ENCODE results near the gene ZPLD1.

The ZPLD1 gene

GRCh38 chr3:102471001-102471400 is 36.2 kb downstream of the ZPLD1 start:
- DNase-seq: no peak

GRCh38 chr3:102471491-102471890 is 36.7 kb downstream of the ZPLD1 start:
- DNase-seq: no peak

- DNase-seq: no peak
Observed at GRCh38 chr3:102473648-102474047, 38.8 kb downstream of the ZPLD1 start.

DNA sequence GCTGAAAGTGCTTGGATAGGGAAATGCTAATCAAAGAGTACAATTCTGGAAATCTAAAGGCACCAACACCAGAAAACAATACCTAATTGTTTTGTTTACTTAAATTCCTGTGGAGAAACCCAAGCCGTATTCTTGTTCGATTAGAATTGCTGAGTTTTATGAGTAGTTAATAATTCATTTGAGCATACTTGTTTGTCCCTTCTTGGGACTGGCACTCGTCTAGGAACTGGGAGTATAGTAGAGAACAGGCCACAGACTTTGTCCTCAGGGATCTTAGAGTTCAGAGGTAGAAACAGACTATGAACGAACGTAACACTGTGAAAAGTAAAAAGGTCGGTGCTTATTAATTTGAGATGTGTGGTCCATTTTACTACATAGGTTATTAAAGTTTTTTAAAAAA is 39.4 kb downstream of the ZPLD1 start:
- no peak for DNase-seq

DNA sequence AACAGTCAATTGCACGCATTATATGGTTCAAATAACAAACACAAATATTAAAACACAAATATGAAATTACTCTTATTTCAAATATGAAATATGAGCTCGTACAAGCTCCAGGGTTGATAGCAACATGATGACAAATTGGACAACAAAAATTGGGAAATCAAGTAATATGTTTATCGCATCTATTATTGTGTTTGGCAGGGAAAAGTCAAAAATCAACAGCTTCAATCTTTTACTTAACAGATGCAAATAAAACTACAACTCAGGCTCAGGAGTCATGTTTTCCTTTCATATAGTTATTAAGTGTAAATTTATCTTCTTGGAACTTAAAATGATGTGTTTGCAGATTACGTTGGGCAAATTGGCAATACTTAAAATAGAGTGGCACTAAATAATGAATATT is 41.4 kb downstream of the ZPLD1 start:
- no peak for DNase-seq

DNA sequence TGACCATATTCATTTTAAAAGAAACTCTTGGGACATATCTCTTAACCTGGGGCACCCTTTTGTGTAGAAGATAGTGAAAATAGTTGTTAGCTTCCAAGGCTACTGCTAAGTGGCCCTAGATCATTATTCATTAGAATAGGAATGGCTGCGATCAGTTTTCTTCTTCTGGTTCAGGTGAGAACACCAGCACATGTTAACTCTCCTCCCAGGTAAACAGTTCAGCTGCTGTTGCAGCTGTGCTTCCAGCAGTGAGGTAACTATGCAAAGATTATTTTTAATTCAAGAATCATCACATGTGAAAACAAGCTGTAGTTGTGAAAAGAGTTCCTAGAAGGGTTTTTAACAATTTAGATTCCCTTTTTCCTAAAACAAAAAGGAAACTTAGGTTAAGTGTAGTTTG is 43.3 kb downstream of the ZPLD1 start:
- no peak for DNase-seq

DNA sequence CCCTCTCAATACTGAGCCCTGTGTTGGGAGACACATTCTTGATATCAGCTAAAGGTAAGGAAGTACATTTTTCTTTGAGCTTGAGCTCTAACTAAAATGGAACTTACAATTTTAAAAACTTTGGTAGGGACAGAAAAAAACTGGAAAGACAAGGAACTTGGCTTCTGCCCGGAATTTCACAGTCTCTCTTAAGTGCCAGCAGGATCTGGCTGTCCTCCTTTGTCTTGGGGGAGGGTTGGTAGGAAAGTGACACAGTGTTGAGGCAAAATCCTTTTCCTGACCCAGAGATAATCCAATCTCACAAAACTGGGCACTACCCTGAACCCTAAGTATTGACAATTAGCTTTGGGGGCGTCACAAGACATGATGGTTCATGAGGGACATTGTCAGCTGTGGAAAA is 45.3 kb downstream of the ZPLD1 start:
- no peak for DNase-seq

DNA sequence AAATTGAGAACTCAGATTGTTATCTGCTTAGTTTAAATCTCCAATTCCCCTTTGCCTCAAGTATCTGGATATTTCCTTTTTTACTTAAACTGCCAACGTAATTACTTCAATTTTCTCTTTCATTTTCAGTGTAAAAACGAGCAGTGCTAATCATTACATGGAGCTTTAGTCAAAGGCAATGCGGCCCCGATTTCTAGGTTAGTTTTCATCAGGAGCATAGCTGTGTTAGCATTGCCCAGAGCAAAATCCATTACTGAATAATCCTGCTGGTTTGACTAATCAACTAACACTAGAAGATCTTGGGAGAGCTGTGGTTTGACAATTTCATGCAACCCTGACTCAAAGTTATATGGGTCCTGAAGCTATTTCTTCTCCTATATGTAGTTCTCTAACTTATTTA is 46.2 kb downstream of the ZPLD1 start:
- no peak for DNase-seq

GRCh38 chr3:102483556-102483955 is 48.7 kb downstream of the ZPLD1 start:
- DNase-seq: no peak

DNA sequence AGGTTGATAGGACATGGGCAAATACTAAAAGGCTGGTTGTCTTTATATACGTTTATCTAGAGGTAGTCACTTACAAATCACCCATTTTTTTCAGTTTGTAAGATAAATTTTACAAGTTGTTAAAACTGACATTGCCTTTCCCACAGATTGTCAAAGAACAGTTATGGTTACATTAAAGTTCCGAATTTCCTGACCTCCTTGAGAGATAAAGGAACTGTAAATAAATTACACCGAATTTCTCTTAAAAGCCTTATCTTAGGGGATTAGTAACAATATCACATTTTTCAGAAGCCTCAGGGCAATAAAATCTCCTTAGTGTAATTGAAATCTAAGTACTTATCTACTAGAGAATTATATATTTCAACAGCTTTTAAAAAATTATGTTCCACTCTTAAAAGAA is 49.5 kb downstream of the ZPLD1 start:
- DNase-seq: no peak

- DNase-seq: no peak
Observed at GRCh38 chr3:102485701-102486100, 50.9 kb downstream of the ZPLD1 start.

- no peak for DNase-seq
Observed at GRCh38 chr3:102488331-102488730, 53.5 kb downstream of the ZPLD1 start.

DNA sequence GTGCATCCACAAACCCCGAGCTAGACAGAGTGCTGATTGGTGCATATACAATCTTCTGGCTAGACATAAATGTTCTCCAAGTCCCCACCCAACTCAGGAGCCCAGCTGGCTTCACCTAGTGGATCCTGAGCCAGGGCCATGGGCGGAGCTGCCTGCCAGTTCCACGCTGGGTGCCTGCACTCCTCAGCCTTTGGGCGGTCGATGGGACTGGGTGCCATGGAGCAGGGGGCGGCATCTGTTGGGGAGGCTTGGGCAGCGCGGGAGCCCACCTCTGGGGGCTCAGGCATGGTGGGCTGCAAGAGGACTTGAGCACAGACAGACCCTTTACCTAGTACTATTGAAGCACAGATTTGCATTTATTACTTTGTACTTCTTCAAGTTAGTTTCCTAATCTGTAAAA is 57.5 kb downstream of the ZPLD1 start:
- DNase-seq: no peak

- DNase-seq: no peak
Observed at GRCh38 chr3:102497571-102497970, 62.8 kb downstream of the ZPLD1 start.

GRCh38 chr3:102505542-102505941 is 70.7 kb downstream of the ZPLD1 start:
- DNase-seq: no peak

GRCh38 chr3:102510663-102511062 is 75.8 kb downstream of the ZPLD1 start:
- DNase-seq: no peak

- no peak for DNase-seq
Observed at GRCh38 chr3:102511168-102511567, 76.4 kb downstream of the ZPLD1 start.

DNA sequence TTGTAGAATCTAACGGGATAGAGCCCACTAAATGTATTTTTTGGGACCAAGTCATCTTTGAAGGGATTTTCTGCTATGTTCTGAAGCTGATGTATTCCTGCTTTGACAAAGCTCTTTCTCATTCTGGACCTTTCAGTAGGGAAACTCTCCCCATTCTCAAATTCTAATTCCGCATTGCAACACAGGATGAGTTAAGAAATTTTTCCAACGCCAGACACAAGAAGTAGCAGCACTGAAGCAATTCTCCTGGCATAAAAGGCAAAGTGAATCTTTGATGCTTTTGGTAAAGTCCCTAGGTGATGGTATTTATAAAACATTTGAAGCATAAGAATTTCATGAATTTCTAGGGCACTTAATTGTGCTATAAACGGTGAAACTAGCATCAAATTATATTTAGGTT is 76.8 kb downstream of the ZPLD1 start:
- DNase-seq: no peak

DNA sequence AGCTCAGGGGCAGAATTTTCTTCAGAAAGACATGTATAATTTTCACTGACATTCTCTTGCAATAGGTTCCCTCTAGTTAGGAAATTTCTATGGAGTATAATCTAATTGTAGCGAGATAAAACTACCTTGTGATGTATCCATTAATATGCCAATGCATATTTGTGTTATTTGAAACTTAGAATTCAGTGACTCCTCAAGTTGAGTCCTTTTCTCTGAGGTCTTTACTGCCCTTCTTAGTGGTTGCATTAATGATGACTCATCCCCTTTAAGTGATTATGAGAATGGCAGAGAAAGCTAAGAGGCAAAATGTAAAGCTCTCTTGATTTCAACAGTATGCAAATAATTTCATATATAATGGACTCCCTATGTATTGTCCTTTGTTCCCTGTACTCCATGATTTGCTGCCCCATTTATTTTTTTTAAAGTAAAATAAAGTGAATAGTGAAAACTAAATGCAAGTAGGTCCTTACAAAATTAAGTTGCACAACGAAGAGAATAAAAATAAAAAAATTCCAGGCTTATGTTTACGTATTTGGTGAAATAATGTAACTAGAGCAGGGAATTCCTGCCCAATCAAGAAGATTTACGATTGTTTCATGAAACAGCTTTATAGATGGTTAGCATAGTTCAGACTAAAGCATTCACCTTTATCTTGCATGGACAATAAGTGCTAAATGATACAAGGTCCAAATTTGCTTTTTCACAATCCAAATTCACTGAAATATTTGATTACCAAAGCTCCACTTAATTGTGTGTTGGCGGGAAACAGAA is 78.1 kb downstream of the ZPLD1 start:
- no peak for DNase-seq

DNA sequence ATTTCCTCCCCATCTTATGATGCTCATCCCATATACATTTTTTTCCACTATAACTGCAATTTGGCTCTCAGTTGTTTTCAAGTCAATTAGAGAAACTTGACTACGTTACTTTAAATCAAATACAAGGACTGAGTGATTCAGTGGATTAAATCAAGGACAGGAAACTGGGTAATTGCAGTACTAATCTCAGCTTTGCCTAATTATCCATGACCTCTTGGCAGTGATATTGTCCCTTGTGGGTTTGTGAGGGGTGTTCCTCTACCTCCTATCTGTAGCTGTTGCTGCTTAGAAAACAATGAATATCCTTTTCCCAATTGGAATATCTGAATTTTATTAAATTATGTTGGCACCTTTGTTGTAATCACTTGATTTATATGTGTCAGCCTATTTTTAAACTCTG is 79.4 kb downstream of the ZPLD1 start:
- DNase-seq: no peak

DNA sequence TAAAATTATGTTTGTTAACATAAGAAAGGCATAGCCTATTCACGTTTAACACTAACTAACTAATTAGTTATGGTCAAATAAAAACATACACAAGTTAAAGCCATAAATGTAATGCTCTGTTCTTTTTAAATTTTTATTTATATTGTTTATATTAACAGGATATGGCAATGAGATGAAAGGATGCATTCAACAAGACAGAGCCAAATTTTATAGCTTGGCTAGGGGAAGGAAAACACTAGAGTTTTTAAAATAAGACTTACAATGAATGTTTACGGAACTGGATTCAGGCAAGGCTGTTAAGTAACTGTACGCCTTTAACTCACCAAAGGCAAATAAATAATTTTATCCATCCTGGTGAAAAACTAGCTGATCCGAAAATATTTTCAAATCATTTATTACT is 86.4 kb downstream of the ZPLD1 start:
- DNase-seq: no peak

GRCh38 chr3:102525624-102526023 is 90.8 kb downstream of the ZPLD1 start:
- no peak for DNase-seq

DNA sequence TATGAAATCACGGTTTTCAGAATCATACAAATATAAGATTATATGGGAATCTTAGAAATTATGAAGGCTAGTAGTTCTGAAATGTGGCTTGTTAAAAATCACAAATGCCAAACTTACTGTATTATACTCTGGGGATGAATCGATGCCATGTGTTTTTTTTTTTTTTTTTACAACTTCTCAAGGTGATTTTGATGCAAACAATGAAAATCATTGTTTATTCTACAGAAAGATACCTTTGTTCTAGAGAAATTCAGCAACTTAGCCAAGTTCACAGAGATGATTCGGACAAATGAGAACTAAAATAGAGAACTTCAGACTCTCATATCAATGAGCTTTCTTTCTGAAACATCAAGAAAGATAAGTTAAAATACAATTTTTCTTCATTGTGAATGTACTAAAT is 92.0 kb downstream of the ZPLD1 start:
- no peak for DNase-seq

DNA sequence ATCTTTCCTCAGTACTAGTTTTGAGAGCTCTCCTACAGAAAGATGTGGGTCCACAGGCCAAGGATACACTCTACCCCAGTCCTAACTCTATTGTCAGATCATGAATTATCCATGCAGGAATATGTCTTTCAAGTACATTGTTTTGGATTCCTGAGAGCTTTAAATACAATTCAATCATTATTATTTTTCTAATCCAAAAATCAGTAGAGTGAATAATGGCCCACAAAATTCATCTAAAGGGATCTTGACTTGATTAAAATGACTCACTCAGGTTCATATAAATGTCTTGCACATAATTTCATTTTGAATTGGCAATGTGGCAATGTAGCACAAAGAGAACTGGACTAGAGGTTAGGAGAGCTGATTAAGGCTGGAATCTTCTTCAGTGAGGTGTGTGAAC is 93.9 kb downstream of the ZPLD1 start:
- DNase-seq: no peak
